Erythroblast (primary cell): ENCODE measurements around the gene HM13.

ENCODE experiments used
- GATA1 ChIP-seq: IDR thresholded peaks from 2 replicates; pipeline ENCODE4 v1.6.1; 2011; ENCODE audit warnings: low read depth, mild to moderate bottlenecking, control low read depth, low read length, moderate library complexity
- POLR2A ChIP-seq: IDR thresholded peaks from 2 replicates; pipeline ENCODE4 v1.6.1; 2011; ENCODE audit warnings: mild to moderate bottlenecking, low read length

GRCh38 chr20:31566319-31566657, 52.0 kb downstream of the HM13 start:
- no peak for TF ChIP-seq POLR2A
- TF ChIP-seq GATA1 = no peak
